ENCODE data around the gene KRT9.

DNA sequence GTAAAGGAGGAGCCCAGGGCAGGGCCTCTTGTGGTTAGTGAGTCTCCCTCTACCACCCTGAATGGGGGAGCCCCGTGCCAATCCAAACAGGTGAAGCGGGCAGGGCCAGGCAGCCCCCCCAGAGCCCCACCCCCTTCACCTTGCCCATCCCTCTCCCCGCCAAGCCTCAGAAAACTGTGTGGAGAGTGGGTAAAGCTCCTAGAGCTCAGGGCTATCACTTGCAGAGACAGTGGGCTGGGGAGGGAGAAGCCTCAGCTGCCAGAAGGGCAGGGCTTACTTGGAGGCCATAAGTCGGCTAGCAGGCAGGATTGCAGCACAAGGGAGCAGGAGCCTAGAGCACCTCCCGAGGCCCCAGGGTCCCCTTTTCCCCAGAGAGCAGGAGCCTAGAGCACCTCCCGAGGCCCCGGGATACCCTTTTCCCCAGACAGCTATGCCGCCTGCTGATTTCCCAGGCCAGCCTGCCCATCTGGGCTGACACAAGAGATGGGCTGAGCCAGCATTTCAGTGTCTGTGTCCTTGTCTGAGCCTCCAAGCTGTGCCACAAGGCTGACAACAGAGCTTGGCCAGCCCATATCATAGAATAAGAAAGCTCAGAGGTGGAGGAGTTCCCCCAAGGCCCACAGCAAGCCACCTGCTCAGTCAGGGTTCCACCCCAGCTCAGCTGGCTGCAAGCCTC is 21.6 kb upstream of the KRT9 start:
- TF ChIP-seq, protein P1, sequence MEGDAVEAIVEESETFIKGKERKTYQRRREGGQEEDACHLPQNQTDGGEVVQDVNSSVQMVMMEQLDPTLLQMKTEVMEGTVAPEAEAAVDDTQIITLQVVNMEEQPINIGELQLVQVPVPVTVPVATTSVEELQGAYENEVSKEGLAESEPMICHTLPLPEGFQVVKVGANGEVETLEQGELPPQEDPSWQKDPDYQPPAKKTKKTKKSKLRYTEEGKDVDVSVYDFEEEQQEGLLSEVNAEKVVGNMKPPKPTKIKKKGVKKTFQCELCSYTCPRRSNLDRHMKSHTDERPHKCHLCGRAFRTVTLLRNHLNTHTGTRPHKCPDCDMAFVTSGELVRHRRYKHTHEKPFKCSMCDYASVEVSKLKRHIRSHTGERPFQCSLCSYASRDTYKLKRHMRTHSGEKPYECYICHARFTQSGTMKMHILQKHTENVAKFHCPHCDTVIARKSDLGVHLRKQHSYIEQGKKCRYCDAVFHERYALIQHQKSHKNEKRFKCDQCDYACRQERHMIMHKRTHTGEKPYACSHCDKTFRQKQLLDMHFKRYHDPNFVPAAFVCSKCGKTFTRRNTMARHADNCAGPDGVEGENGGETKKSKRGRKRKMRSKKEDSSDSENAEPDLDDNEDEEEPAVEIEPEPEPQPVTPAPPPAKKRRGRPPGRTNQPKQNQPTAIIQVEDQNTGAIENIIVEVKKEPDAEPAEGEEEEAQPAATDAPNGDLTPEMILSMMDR (IDR thresholded peaks at IDR 0.05 in 2 of 3, conservative IDR thresholded peaks at IDR 0.05 in 1 of 3; ENCODE audit: borderline replicate concordance in 1 of 3, insufficient read depth in 1 of 3, low read depth in 2 of 3, low read length in 2 of 3) = no peak
- TF ChIP-seq, protein P2, sequence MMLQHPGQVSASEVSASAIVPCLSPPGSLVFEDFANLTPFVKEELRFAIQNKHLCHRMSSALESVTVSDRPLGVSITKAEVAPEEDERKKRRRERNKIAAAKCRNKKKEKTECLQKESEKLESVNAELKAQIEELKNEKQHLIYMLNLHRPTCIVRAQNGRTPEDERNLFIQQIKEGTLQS (IDR thresholded peaks at IDR 0.05) = no peak
- TF ChIP-seq RAD21 (IDR thresholded peaks at IDR 0.05; ENCODE audit: low read depth) = no peak
- no peak for TF ChIP-seq POLR2A (IDR thresholded peaks at IDR 0.05; ENCODE audit: borderline replicate concordance, extremely low read depth, insufficient read depth, insufficient read length)
- TF ChIP-seq, protein P3, sequence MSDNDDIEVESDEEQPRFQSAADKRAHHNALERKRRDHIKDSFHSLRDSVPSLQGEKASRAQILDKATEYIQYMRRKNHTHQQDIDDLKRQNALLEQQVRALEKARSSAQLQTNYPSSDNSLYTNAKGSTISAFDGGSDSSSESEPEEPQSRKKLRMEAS (IDR thresholded peaks at IDR 0.05) = no peak
- TF ChIP-seq, protein P4, sequence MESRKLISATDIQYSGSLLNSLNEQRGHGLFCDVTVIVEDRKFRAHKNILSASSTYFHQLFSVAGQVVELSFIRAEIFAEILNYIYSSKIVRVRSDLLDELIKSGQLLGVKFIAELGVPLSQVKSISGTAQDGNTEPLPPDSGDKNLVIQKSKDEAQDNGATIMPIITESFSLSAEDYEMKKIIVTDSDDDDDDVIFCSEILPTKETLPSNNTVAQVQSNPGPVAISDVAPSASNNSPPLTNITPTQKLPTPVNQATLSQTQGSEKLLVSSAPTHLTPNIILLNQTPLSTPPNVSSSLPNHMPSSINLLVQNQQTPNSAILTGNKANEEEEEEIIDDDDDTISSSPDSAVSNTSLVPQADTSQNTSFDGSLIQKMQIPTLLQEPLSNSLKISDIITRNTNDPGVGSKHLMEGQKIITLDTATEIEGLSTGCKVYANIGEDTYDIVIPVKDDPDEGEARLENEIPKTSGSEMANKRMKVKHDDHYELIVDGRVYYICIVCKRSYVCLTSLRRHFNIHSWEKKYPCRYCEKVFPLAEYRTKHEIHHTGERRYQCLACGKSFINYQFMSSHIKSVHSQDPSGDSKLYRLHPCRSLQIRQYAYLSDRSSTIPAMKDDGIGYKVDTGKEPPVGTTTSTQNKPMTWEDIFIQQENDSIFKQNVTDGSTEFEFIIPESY (IDR thresholded peaks at IDR 0.05; ENCODE audit: extremely low read depth, insufficient replicate concordance, low read length) = no peak
- no peak for TF ChIP-seq JUND (IDR thresholded peaks at IDR 0.05)
- no peak for TF ChIP-seq EZH2phosphoT487 (IDR thresholded peaks at IDR 0.05; ENCODE audit: borderline replicate concordance)
- TF ChIP-seq POLR2AphosphoS5 (IDR thresholded peaks at IDR 0.05; ENCODE audit: low read depth, low read length) = no peak
- no peak for TF ChIP-seq EGR1 (IDR thresholded peaks at IDR 0.05; ENCODE audit: low read depth)
- TF ChIP-seq YY1 (IDR thresholded peaks at IDR 0.05; ENCODE audit: extremely low read depth, insufficient replicate concordance, low read depth, low read length) = no peak
- TF ChIP-seq REST (IDR thresholded peaks at IDR 0.05; ENCODE audit: low read depth) = no peak
